Measurements from ENCODE around the gene LYVE1.

GRCh38 chr11:10567446-10567845 lies 1.0 kb downstream of the LYVE1 start:
- TF ChIP-seq, protein P1, sequence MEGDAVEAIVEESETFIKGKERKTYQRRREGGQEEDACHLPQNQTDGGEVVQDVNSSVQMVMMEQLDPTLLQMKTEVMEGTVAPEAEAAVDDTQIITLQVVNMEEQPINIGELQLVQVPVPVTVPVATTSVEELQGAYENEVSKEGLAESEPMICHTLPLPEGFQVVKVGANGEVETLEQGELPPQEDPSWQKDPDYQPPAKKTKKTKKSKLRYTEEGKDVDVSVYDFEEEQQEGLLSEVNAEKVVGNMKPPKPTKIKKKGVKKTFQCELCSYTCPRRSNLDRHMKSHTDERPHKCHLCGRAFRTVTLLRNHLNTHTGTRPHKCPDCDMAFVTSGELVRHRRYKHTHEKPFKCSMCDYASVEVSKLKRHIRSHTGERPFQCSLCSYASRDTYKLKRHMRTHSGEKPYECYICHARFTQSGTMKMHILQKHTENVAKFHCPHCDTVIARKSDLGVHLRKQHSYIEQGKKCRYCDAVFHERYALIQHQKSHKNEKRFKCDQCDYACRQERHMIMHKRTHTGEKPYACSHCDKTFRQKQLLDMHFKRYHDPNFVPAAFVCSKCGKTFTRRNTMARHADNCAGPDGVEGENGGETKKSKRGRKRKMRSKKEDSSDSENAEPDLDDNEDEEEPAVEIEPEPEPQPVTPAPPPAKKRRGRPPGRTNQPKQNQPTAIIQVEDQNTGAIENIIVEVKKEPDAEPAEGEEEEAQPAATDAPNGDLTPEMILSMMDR (IDR thresholded peaks at IDR 0.05) = no peak
- no peak for TF ChIP-seq EP300 (IDR thresholded peaks at IDR 0.05)
